Trophoblast cell (in vitro differentiated cells and primary cell): Measurements from ENCODE around the gene PPP2R2D.

Experiments used
- DNase-seq, 2 donors: peaks; one replicate each; pipeline ENCODE4 v3.0.0-alpha.2; 2016
- H2AFZ ChIP-seq: 2 replicates; pipeline ENCODE4 v1.6.1; 2013; ENCODE audit warnings: low read length, moderate library complexity, mild to moderate bottlenecking; ENCODE audit not compliant: insufficient read depth, poor library complexity
- H2AK5ac ChIP-seq: 2 replicates; pipeline ENCODE4 v1.6.1; 2013; ENCODE audit warnings: mild to moderate bottlenecking, low read length
- H2BK120ac ChIP-seq: 2 replicates; pipeline ENCODE4 v1.6.1; 2013; ENCODE audit warnings: low read length, mild to moderate bottlenecking, moderate library complexity; ENCODE audit not compliant: insufficient read depth, poor library complexity
- H2BK12ac ChIP-seq: 2 replicates; pipeline ENCODE4 v1.6.1; 2013; ENCODE audit warnings: mild to moderate bottlenecking, low read length, moderate library complexity
- H2BK5ac ChIP-seq: 2 replicates; pipeline ENCODE4 v1.6.1; 2013; ENCODE audit warnings: low read length, low read depth, moderate library complexity, mild to moderate bottlenecking; ENCODE audit not compliant: poor library complexity
- H3K14ac ChIP-seq: 2 replicates; pipeline ENCODE4 v1.6.1; 2013; ENCODE audit warnings: mild to moderate bottlenecking, low read length
- H3K18ac ChIP-seq: 2 replicates; pipeline ENCODE4 v1.6.1; 2013; ENCODE audit warnings: mild to moderate bottlenecking, low read length
- H3K23ac ChIP-seq: 2 replicates; pipeline ENCODE4 v1.6.1; 2013; ENCODE audit warnings: low read length
- H3K27ac ChIP-seq: 2 replicates; pipeline ENCODE4 v1.5.1; 2013; ENCODE audit warnings: low read depth, mild to moderate bottlenecking, inconsistent platforms, low read length, moderate library complexity
- H3K27me3 ChIP-seq: 2 replicates; pipeline ENCODE4 v1.6.1; 2013; ENCODE audit warnings: inconsistent platforms, mild to moderate bottlenecking, low read length, moderate library complexity; ENCODE audit not compliant: insufficient read depth
- H3K36me3 ChIP-seq, 2 experiments: 1 replicate in 1 of 2; 2 replicates in 1 of 2; pipeline ENCODE4 v1.6.1; 2013; ENCODE audit warnings: low read length in 2 of 2, mild to moderate bottlenecking in 2 of 2, moderate library complexity in 1 of 2; ENCODE audit not compliant: insufficient read depth in 2 of 2, control insufficient read depth in 1 of 2
- H3K4ac ChIP-seq: 2 replicates; pipeline ENCODE4 v1.6.1; 2013; ENCODE audit warnings: low read depth, mild to moderate bottlenecking, low read length, moderate library complexity
- H3K4me1 ChIP-seq, 2 experiments: 1 replicate in 1 of 2; 2 replicates in 1 of 2; pipeline ENCODE4 v1.6.1; 2013; ENCODE audit warnings: low read length in 2 of 2, mild to moderate bottlenecking in 2 of 2, moderate library complexity in 1 of 2; ENCODE audit not compliant: insufficient read depth in 2 of 2, control insufficient read depth in 1 of 2
- H3K4me2 ChIP-seq: 2 replicates; pipeline ENCODE4 v1.6.1; 2013; ENCODE audit warnings: inconsistent platforms, mild to moderate bottlenecking, low read length, moderate library complexity
- H3K4me3 ChIP-seq: 2 replicates; pipeline ENCODE4 v1.5.1; 2013; ENCODE audit warnings: mild to moderate bottlenecking, low read depth, low read length, inconsistent platforms
- H3K79me1 ChIP-seq: one replicate; pipeline ENCODE4 v1.6.1; 2013; ENCODE audit warnings: low read length
- H3K79me2 ChIP-seq: 2 replicates; pipeline ENCODE4 v1.6.1; 2013; ENCODE audit warnings: low read length, mild to moderate bottlenecking; ENCODE audit not compliant: control insufficient read depth, insufficient read depth, poor library complexity
- H3K9ac ChIP-seq: 2 replicates; pipeline ENCODE4 v1.6.1; 2013; ENCODE audit warnings: mild to moderate bottlenecking, low read length
- H3K9me3 ChIP-seq: 2 replicates; pipeline ENCODE4 v1.6.1; 2013; ENCODE audit warnings: low read depth, mild to moderate bottlenecking, control low read depth, inconsistent platforms, low read length; ENCODE audit not compliant: insufficient read depth
- H4K12ac ChIP-seq: 2 replicates; pipeline ENCODE4 v1.6.1; 2013; ENCODE audit warnings: low read depth, mild to moderate bottlenecking, low read length, moderate library complexity
- H4K8ac ChIP-seq: 2 replicates; pipeline ENCODE4 v1.6.1; 2013; ENCODE audit warnings: low read depth, mild to moderate bottlenecking, low read length, moderate library complexity
- H4K91ac ChIP-seq: one replicate; pipeline ENCODE4 v1.6.1; 2013; ENCODE audit warnings: low read depth, mild to moderate bottlenecking, low read length, moderate library complexity
- WGBS: extraction: QIAGEN DNeasy Blood & Tissue Kit; methylation state at CpG from one replicate; pipeline ENCODE4 v1.1.7; 2013; ENCODE audit warnings: missing lambda C conversion rate; ENCODE audit not compliant: insufficient read length, insufficient coverage; ENCODE audit errors: extremely low coverage; 5-methylcytosine and 5-hydroxymethylcytosine counted together

Gene PPP2R2D

GRCh38 chr10:131978851-131979250 lies 78.0 kb downstream of the PPP2R2D start:
- no peak overlapping the region for H3K27ac ChIP-seq
- peaks cover 14% of the 10 kb centered on the region for H3K79me2 ChIP-seq
- H2AFZ ChIP-seq, result no peak overlapping the region
- H3K4me1 ChIP-seq, result peaks cover 14 to 18% of the 10 kb centered on the region in 2 experiments
- H2BK5ac ChIP-seq, result no peak overlapping the region
- no peak for DNase-seq
- no peak overlapping the region for H3K18ac ChIP-seq
- peaks cover 2% of the 10 kb centered on the region for H3K9me3 ChIP-seq
- H4K12ac ChIP-seq, result no peak overlapping the region
- H3K4me3 ChIP-seq, result no peak overlapping the region
- WGBS, result no CpG with 5 or more reads among the region's 6 CpGs
- H3K36me3 ChIP-seq, result peaks cover 2 to 7% of the 10 kb centered on the region in 2 experiments
- no peak overlapping the region for H2AK5ac ChIP-seq
- H2BK120ac ChIP-seq, result no peak overlapping the region
- H4K8ac ChIP-seq, result no peak overlapping the region
- no peak overlapping the region for H4K91ac ChIP-seq
- H2BK12ac ChIP-seq, result no peak overlapping the region
- no peak overlapping the region for H3K14ac ChIP-seq
- no peak overlapping the region for H3K23ac ChIP-seq
- peaks cover 18% of the 10 kb centered on the region for H3K79me1 ChIP-seq
- no peak overlapping the region for H3K9ac ChIP-seq
- no peak overlapping the region for H3K4me2 ChIP-seq
- H3K4ac ChIP-seq, result no peak overlapping the region
- H3K27me3 ChIP-seq, result peaks cover 10% of the 10 kb centered on the region

GRCh38 chr10:131979336-131979735 lies 78.5 kb downstream of the PPP2R2D start:
- peak overlapping the region; percentile 9 for H3K27ac ChIP-seq
- no peak overlapping the region for H3K23ac ChIP-seq
- H2AK5ac ChIP-seq, result no peak overlapping the region
- H4K12ac ChIP-seq, result no peak overlapping the region
- H3K4ac ChIP-seq, result no peak overlapping the region
- no peak overlapping the region for H4K8ac ChIP-seq
- H3K27me3 ChIP-seq, result peaks cover 10% of the 10 kb centered on the region
- DNase-seq, result no peak
- H3K79me1 ChIP-seq, result peaks cover 18% of the 10 kb centered on the region
- no peak overlapping the region for H3K14ac ChIP-seq
- no peak overlapping the region for H2AFZ ChIP-seq
- no peak overlapping the region for H3K9ac ChIP-seq
- WGBS, result no CpG with 5 or more reads among the region's 7 CpGs
- no peak overlapping the region for H2BK120ac ChIP-seq
- H4K91ac ChIP-seq, result no peak overlapping the region
- peaks cover 2 to 5% of the 10 kb centered on the region in 2 experiments for H3K36me3 ChIP-seq
- H3K4me1 ChIP-seq, result peaks cover 14 to 18% of the 10 kb centered on the region in 2 experiments
- H2BK12ac ChIP-seq, result no peak overlapping the region
- peaks cover 2% of the 10 kb centered on the region for H3K9me3 ChIP-seq
- peaks cover 14% of the 10 kb centered on the region for H3K79me2 ChIP-seq
- H3K4me2 ChIP-seq, result peak overlapping the region; percentile 62
- H2BK5ac ChIP-seq, result no peak overlapping the region
- H3K18ac ChIP-seq, result no peak overlapping the region
- H3K4me3 ChIP-seq, result no peak overlapping the region

- no peak overlapping the region for H2BK5ac ChIP-seq
- no peak overlapping the region for H4K12ac ChIP-seq
- H2BK12ac ChIP-seq, result no peak overlapping the region
- no peak overlapping the region for H3K18ac ChIP-seq
- H3K4me3 ChIP-seq, result no peak overlapping the region
- no peak overlapping the region for H3K9ac ChIP-seq
- peaks cover 18% of the 10 kb centered on the region for H3K79me1 ChIP-seq
- no peak overlapping the region for H3K4ac ChIP-seq
- no peak overlapping the region for H3K23ac ChIP-seq
- H4K8ac ChIP-seq, result no peak overlapping the region
- peaks cover 2% of the 10 kb centered on the region for H3K9me3 ChIP-seq
- peak overlapping the region; percentile 2 for H3K14ac ChIP-seq
- H3K4me1 ChIP-seq, result peaks cover 14 to 18% of the 10 kb centered on the region in 2 experiments
- no CpG with 5 or more reads among the region's 30 CpGs for WGBS
- H2AFZ ChIP-seq, result no peak overlapping the region
- no peak overlapping the region for H2AK5ac ChIP-seq
- peaks cover 14% of the 10 kb centered on the region for H3K79me2 ChIP-seq
- H3K27ac ChIP-seq, result no peak overlapping the region
- H3K36me3 ChIP-seq, result peaks cover 2 to 5% of the 10 kb centered on the region in 2 experiments
- H4K91ac ChIP-seq, result peak overlapping the region; percentile 15
- H2BK120ac ChIP-seq, result no peak overlapping the region
- H3K27me3 ChIP-seq, result peaks cover 10% of the 10 kb centered on the region
- H3K4me2 ChIP-seq, result peak overlapping the region; percentile 62
- DNase-seq, result peak in 1 of 2 donors; percentile 26
Measured at GRCh38 chr10:131979821-131980270, 79.0 kb downstream of the PPP2R2D start.

- Histone ChIP-seq H3K27me3 (peaks cover 10% of the 10 kb centered on the region), H3K9me3 (peaks cover 2% of the 10 kb centered on the region), H4K8ac (no peak overlapping the region), H4K91ac (no peak overlapping the region), H3K4me3 (no peak overlapping the region), H3K27ac (no peak overlapping the region), H3K4ac (no peak overlapping the region), H4K12ac (no peak overlapping the region), H2BK120ac (no peak overlapping the region), H2AK5ac (no peak overlapping the region), H2BK12ac (no peak overlapping the region), H3K79me1 (peaks cover 18% of the 10 kb centered on the region), H3K18ac (no peak overlapping the region), H3K36me3 (peaks cover 2 to 5% of the 10 kb centered on the region in 2 experiments), H3K4me1 (peaks cover 14 to 18% of the 10 kb centered on the region in 2 experiments), H3K4me2 (peak overlapping the region; percentile 62), H3K79me2 (peaks cover 14% of the 10 kb centered on the region), H3K14ac (no peak overlapping the region), H3K23ac (no peak overlapping the region), H2BK5ac (no peak overlapping the region), H2AFZ (no peak overlapping the region), H3K9ac (no peak overlapping the region)
- WGBS, result no CpG with 5 or more reads among the region's 8 CpGs
- DNase-seq, result no peak
Measured at GRCh38 chr10:131980321-131980720, 79.5 kb downstream of the PPP2R2D start.
